OCI-LY1 (cell line): ENCODE data around the gene RSPH1.

Experiments used
- H2AFZ ChIP-seq: fragments of 200-600 bp; sonication (generic), shearing (Covaris generic); 2 replicates; pipeline ENCODE4 v1.6.0; 2014; ENCODE audit warnings: antibody characterized with exemption, mild to moderate bottlenecking, low read length
- H3F3A ChIP-seq: fragments of 200-600 bp; sonication (generic), shearing (Covaris generic); 2 replicates; pipeline ENCODE4 v1.6.0; 2014; ENCODE audit warnings: mild to moderate bottlenecking, antibody characterized with exemption, low read length, moderate library complexity; ENCODE audit not compliant: insufficient read depth
- H3K27ac ChIP-seq: fragments of 200-600 bp; sonication (generic); 2 replicates; pipeline ENCODE4 v1.5.1; 2014; ENCODE audit warnings: low read length, mixed run types, mild to moderate bottlenecking, low read depth; ENCODE audit not compliant: poor library complexity, severe bottlenecking
- H3K27me3 ChIP-seq: fragments of 200-600 bp; sonication (generic); 2 replicates; pipeline ENCODE4 v1.6.0; 2014; ENCODE audit warnings: antibody characterized with exemption, mild to moderate bottlenecking, low read length, moderate library complexity; ENCODE audit not compliant: insufficient read depth
- H3K36me3 ChIP-seq: fragments of 200-600 bp; sonication (generic); 2 replicates; pipeline ENCODE4 v1.6.1; 2014; ENCODE audit warnings: mild to moderate bottlenecking, antibody characterized with exemption, low read length, moderate library complexity, mixed read lengths; ENCODE audit not compliant: insufficient read depth
- H3K4me1 ChIP-seq: fragments of 200-600 bp; sonication (generic); 2 replicates; pipeline ENCODE4 v1.5.1; 2014; ENCODE audit warnings: mild to moderate bottlenecking, low read length, moderate library complexity; ENCODE audit not compliant: insufficient read depth, severe bottlenecking
- H3K4me2 ChIP-seq: fragments of 200-600 bp; sonication (generic), shearing (Covaris generic); 2 replicates; pipeline ENCODE4 v1.6.1; 2014; ENCODE audit warnings: low read length
- H3K4me3 ChIP-seq: fragments of 200-600 bp; sonication (generic); 2 replicates; pipeline ENCODE4 v1.5.1; 2014; ENCODE audit warnings: low read length, low read depth, mild to moderate bottlenecking, mixed read lengths; ENCODE audit not compliant: poor library complexity, severe bottlenecking
- H3K79me2 ChIP-seq: fragments of 200-600 bp; shearing (Covaris generic); 2 replicates; pipeline ENCODE4 v1.6.1; 2016; ENCODE audit warnings: mixed run types, low read length, mixed read lengths; ENCODE audit not compliant: insufficient read depth
- H3K9ac ChIP-seq: fragments of 200-600 bp; sonication (generic), shearing (Covaris generic); 2 replicates; pipeline ENCODE4 v1.6.1; 2014; ENCODE audit warnings: mild to moderate bottlenecking, low read length, mixed read lengths
- H3K9me2 ChIP-seq: fragments of 200-600 bp; sonication (generic), shearing (Covaris generic); 2 replicates; pipeline ENCODE4 v1.6.1; 2014; ENCODE audit warnings: low read depth, mild to moderate bottlenecking, low read length, mixed read lengths
- H3K9me3 ChIP-seq: fragments of 200-600 bp; shearing (Covaris generic); 2 replicates; pipeline ENCODE4 v1.6.1; 2014; ENCODE audit warnings: low read length, mixed read lengths
- H4K20me1 ChIP-seq: fragments of 200-600 bp; sonication (generic), shearing (Covaris generic); 2 replicates; pipeline ENCODE4 v1.6.0; 2016; ENCODE audit warnings: mild to moderate bottlenecking, low read length; ENCODE audit not compliant: insufficient read depth
- CTCF ChIP-seq: fragments of 200-600 bp; sonication (generic), shearing (Covaris generic); IDR thresholded peaks from 2 replicates; pipeline ENCODE4 v1.5.1; 2017; ENCODE audit warnings: mild to moderate bottlenecking, antibody characterized with exemption, low read length, moderate library complexity, mixed read lengths
- EZH2 ChIP-seq: fragments of 200-600 bp; sonication (generic), shearing (Covaris generic); IDR thresholded peaks from 2 replicates; pipeline ENCODE4 v1.8.0; 2017; ENCODE audit warnings: borderline replicate concordance, mixed run types, mild to moderate bottlenecking, antibody characterized with exemption, low read length, moderate library complexity, mixed read lengths

RSPH1 gene

GRCh38 chr21:42475036-42475435, 21.0 kb downstream of the RSPH1 start:
- Histone ChIP-seq H2AFZ (no peak overlapping the region), H3K27ac (no peak overlapping the region), H4K20me1 (no peaks in the 10 kb centered on the region), H3K36me3 (no peaks in the 10 kb centered on the region), H3K9me3 (no peaks in the 10 kb centered on the region), H3K4me3 (no peak overlapping the region), H3K79me2 (no peaks in the 10 kb centered on the region), H3K9me2 (no peaks in the 10 kb centered on the region), H3F3A (no peaks in the 10 kb centered on the region), H3K27me3 (no peaks in the 10 kb centered on the region; the same call in 1 of the 2 replicates), H3K4me2 (no peak overlapping the region), H3K9ac (no peak overlapping the region), H3K4me1 (peaks cover 10% of the 10 kb centered on the region)
- TF ChIP-seq EZH2, result no peak
- TF ChIP-seq CTCF, result no peak

DNA sequence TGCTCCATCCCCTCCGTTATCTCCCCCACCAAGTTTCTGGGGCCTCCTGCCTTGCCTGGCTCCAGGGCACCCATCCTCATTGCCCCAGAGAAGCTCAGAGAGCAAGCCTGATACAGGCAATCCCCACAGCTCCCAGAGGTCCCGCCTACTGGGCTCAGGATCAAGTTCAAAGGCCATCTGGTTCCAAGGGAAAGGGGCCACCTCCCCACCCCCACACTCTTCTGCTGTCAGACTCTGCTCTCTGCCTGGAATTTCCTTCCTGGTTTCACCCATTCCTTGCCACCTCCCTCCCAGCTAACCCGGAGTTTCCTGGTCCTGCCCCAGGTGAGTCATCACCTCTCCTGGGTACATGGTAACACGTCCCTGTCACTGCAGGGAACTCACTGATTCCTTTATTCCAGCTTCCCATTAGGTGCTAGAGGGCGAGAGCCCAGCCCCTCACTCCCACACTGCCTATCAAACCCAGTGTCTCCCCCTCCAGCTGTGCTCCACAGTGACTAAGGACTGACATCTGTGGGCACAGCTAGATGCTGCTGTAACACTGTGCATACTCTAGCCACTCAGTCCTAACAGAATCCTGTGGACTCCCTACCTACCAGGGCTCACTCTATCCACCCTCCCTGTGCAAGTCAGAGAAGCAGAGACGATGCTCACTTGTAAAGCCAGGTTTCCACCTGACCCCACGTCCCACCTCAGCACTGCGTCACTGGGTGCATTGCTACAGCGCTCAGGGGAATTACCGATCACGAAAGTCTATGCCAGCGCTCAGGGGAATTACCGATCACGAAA, 21.8 kb downstream of the RSPH1 start:
- Histone ChIP-seq H3K79me2 (no peaks in the 10 kb centered on the region), H3K27me3 (no peaks in the 10 kb centered on the region; the same call in 1 of the 2 replicates), H2AFZ (no peak overlapping the region), H3K9me2 (no peaks in the 10 kb centered on the region), H3K4me3 (no peak overlapping the region), H4K20me1 (no peaks in the 10 kb centered on the region), H3K9me3 (no peaks in the 10 kb centered on the region), H3K4me1 (peaks cover 12% of the 10 kb centered on the region), H3K27ac (no peak overlapping the region), H3K9ac (no peak overlapping the region), H3K4me2 (no peak overlapping the region), H3K36me3 (no peaks in the 10 kb centered on the region), H3F3A (no peaks in the 10 kb centered on the region)
- TF ChIP-seq EZH2 (no peak), CTCF (no peak)

DNA sequence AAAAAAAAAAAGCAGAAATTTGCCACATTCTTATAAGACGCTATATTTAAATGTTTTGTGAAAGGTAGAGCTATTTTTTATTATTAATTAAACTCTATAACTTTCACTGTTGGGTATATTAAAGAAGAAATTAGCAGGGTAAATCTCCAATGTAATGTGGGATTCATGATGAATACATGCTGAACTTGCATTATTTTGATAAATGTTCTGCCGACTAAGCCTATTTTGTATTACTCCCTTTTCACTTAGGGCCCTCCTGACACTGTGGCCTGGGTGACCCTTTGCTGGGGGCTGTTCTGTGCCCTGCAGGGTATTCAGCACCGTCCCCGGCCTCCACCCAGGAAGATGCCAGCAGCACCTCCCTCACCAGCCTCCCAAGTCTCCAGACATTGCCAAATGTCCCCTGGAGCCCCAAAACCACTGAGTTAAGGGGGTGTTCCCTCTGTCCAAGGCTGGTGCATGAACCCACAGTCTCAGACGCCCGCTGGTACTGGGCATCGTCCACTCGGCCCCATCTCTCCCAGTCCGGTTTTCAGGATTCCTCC, 22.5 kb downstream of the RSPH1 start:
- Histone ChIP-seq H3K9me3 (no peaks in the 10 kb centered on the region), H3K27me3 (no peaks in the 10 kb centered on the region; the same call in 1 of the 2 replicates), H3K9me2 (no peaks in the 10 kb centered on the region), H3K27ac (no peak overlapping the region), H3K36me3 (no peaks in the 10 kb centered on the region), H3K4me2 (no peak overlapping the region), H3F3A (no peaks in the 10 kb centered on the region), H2AFZ (no peak overlapping the region), H3K9ac (no peak overlapping the region), H3K4me3 (no peak overlapping the region), H4K20me1 (no peaks in the 10 kb centered on the region), H3K79me2 (no peaks in the 10 kb centered on the region), H3K4me1 (peaks cover 14% of the 10 kb centered on the region)
- no peak for TF ChIP-seq EZH2
- TF ChIP-seq CTCF, result no peak
